ENCODE data around the gene SPI1. TPM values are rescaled to one million over a fixed set of nuclear protein-coding genes. Genes with fewer than 3 reads are reported as not detected.

Gene SPI1
- total RNA-seq, 1 donor: not detected

- DNase-seq (ENCODE audit: low read depth): no peak
Measured at GRCh38 chr11:47384498-47384897, 6.2 kb upstream of the SPI1 start.

GRCh38 chr11:47383071-47383470, 4.7 kb upstream of the SPI1 start:
- DNase-seq (ENCODE audit: low read depth): no peak
- no peak for TF ChIP-seq CTCF (IDR thresholded peaks at IDR 0.05; ENCODE audit: insufficient read depth, low read depth, low read length)
- no peak overlapping the region for H3K4me3 ChIP-seq (ENCODE audit: low read depth, low read length)

More at GRCh38 chr11:47384498-47384897, 6.2 kb upstream of the SPI1 start:
- no peak overlapping the region for H3K4me3 ChIP-seq (ENCODE audit: low read depth, low read length)
- no peak for TF ChIP-seq CTCF (IDR thresholded peaks at IDR 0.05; ENCODE audit: insufficient read depth, low read depth, low read length)

DNA sequence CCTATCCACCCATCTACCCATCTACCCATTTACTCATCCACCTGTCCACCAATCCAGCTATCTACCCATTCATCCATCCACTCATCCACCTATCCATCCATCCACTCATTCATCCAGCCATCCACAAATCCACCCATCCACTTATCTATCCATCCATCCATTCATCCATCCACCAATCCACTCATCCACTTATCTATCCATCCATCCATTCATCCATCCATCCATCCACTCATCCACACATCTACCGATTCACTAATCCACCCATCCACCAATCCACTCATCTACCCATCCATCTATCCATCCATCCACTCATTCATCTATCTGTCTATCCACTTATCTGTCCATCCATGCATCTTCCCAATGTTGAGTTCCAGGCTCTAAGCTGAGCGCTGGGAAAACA, 1.7 kb upstream of the SPI1 start:
- TF ChIP-seq CTCF (IDR thresholded peaks at IDR 0.05; ENCODE audit: insufficient read depth, low read depth, low read length): no peak
- no peak overlapping the region for H3K4me3 ChIP-seq (ENCODE audit: low read depth, low read length)
- DNase-seq (ENCODE audit: low read depth): no peak

DNA sequence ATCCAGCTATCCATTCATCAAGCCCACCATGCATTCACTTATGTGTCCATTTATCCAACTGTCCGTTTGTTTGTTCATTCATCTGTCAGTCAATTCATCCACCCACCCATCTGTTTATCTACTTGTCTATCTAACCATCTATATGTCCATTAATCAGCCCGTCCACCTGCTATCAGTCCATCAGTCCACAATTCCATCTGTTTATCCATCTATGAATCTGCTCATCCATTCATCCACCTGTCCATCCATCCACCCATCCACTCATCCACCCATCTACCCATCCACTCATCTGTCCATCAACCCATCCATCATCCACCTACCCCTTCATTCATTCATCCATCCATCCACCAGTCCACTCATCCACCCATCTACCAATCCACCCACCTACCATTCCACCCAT, 970 bp upstream of the SPI1 start:
- no peak for DNase-seq (ENCODE audit: low read depth)
- no peak overlapping the region for H3K4me3 ChIP-seq (ENCODE audit: low read depth, low read length)
- TF ChIP-seq CTCF (IDR thresholded peaks at IDR 0.05; ENCODE audit: insufficient read depth, low read depth, low read length): no peak

DNA sequence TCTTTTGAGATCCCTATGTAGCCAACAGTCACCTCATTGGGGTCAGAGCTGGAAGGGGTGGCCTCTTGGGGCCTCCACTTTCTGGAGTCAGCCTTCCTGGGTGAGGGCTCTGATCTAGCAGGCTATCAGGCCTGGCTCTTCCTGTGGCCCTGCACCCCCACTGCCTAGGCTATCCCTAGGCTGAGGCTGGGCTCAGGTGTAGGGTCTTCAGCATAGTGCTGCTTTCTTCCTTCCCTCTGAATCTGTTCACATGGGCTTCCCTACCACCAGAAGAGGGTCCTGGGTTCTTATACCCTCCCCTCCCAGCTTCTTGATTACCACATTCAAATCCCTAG, 456 bp upstream of the SPI1 start:
- TF ChIP-seq CTCF (IDR thresholded peaks at IDR 0.05; ENCODE audit: insufficient read depth, low read depth, low read length): no peak

GRCh38 chr11:47377571-47378009, 757 bp downstream of the SPI1 start:
- no peak for DNase-seq (ENCODE audit: low read depth)
- TF ChIP-seq CTCF (IDR thresholded peaks at IDR 0.05; ENCODE audit: insufficient read depth, low read depth, low read length): no peak
- no peak overlapping the region for H3K4me3 ChIP-seq (ENCODE audit: low read depth, low read length)

More for the DNA sequence above, 456 bp upstream of the SPI1 start:
- DNase-seq (ENCODE audit: low read depth): no peak
- H3K4me3 ChIP-seq (ENCODE audit: low read depth, low read length): no peak overlapping the region
